Type B pancreatic cell (in vitro differentiated cells): ENCODE data around the gene CACNA1D. TPM values are rescaled to one million over a fixed set of nuclear protein-coding genes. Genes with fewer than 3 reads are reported as not detected.

Experiments
- DNase-seq: peaks from one replicate; pipeline ENCODE4 v3.0.0; 2021; ENCODE audit warnings: mixed read lengths; ENCODE audit not compliant: unreplicated experiment; ENCODE audit errors: extremely low spot score
- H3K27ac Mint-ChIP-seq: 2 replicates; pipeline ENCODE4 v1.8.0; 2021; ENCODE audit warnings: mild to moderate bottlenecking, mixed read lengths
- H3K27me3 Mint-ChIP-seq: 2 replicates; pipeline ENCODE4 v1.8.0; 2021; ENCODE audit warnings: mixed read lengths
- H3K36me3 Mint-ChIP-seq: 2 replicates; pipeline ENCODE4 v1.8.0; 2021; ENCODE audit warnings: mixed read lengths
- H3K4me1 Mint-ChIP-seq: one replicate; pipeline ENCODE4 v1.8.0; 2021; ENCODE audit warnings: mixed read lengths; ENCODE audit not compliant: unreplicated experiment
- H3K4me3 Mint-ChIP-seq: 2 replicates; pipeline ENCODE4 v1.8.0; 2021; ENCODE audit warnings: mild to moderate bottlenecking, mixed read lengths
- H3K9me3 Mint-ChIP-seq: 2 replicates; pipeline ENCODE4 v1.8.0; 2021; ENCODE audit warnings: mixed read lengths
- total RNA-seq: library from RNA; stranded (reverse); gene quantifications from 2 replicates; pipeline ENCODE4 v1.2.1, GENCODE V29; 2021; ENCODE audit warnings: low replicate concordance
- TF ChIP-seq, protein P1 (sequence below): fragments of 200-600 bp; sonication (generic); conservative IDR thresholded peaks from 2 replicates; pipeline ENCODE4 v1.5.0; 2021; ENCODE audit warnings: antibody characterized with exemption, mild to moderate bottlenecking

CACNA1D gene
- total RNA-seq, 1 donor from 2014 or later: 17.4 TPM

DNA sequence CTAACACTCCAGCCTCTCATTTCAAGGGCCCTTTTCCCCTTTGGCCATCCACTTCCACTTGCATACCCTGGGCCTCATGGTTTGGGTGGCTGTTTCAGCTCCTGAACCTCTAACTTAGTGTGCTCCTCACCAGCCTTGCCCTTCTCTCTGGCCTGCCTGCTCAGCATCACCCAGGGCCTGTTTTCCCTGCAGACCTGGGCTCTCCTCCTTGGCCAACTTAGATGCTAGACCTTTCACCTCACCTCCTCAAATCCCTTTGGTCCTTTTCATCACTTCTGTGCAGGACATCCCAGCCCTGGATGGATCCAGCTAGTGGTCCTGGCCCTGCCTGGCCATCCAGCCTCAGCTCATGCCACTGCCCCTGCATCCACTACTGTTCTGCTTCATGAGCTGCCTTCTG lies 95.4 kb downstream of the CACNA1D start:
- H3K4me1 Mint-ChIP-seq: peaks cover 5% of the 10 kb centered on the region
- no peaks in the 10 kb centered on the region for H3K27me3 Mint-ChIP-seq
- no peak overlapping the region for H3K27ac Mint-ChIP-seq
- H3K4me3 Mint-ChIP-seq: no peak overlapping the region
- TF ChIP-seq, protein P1, sequence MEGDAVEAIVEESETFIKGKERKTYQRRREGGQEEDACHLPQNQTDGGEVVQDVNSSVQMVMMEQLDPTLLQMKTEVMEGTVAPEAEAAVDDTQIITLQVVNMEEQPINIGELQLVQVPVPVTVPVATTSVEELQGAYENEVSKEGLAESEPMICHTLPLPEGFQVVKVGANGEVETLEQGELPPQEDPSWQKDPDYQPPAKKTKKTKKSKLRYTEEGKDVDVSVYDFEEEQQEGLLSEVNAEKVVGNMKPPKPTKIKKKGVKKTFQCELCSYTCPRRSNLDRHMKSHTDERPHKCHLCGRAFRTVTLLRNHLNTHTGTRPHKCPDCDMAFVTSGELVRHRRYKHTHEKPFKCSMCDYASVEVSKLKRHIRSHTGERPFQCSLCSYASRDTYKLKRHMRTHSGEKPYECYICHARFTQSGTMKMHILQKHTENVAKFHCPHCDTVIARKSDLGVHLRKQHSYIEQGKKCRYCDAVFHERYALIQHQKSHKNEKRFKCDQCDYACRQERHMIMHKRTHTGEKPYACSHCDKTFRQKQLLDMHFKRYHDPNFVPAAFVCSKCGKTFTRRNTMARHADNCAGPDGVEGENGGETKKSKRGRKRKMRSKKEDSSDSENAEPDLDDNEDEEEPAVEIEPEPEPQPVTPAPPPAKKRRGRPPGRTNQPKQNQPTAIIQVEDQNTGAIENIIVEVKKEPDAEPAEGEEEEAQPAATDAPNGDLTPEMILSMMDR: no peak
- H3K36me3 Mint-ChIP-seq: no peaks in the 10 kb centered on the region
- no peak for DNase-seq
- H3K9me3 Mint-ChIP-seq: no peaks in the 10 kb centered on the region

DNA sequence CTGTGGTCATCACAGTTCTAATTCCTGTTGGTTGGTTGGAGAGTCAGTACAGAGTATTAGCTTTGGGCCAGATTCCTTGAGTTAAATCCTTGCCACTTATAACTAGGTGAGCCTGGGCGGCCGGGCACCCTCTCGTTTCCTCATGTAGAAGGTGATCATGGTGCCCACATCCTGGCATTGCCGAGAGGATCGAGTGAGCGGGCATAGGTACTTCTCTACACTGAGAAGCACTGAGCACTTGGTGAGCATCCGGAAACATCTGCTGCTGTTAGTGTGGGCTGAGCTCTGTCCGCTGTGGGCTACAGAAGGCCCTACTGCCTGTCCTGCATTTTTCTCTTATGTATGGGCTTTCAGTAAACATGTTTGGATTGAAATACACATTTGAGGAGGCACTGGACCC lies 96.2 kb downstream of the CACNA1D start:
- DNase-seq: no peak
- Mint-ChIP-seq H3K4me1 (peaks cover 5% of the 10 kb centered on the region), H3K9me3 (no peaks in the 10 kb centered on the region), H3K4me3 (no peak overlapping the region), H3K27me3 (no peaks in the 10 kb centered on the region), H3K27ac (no peak overlapping the region), H3K36me3 (no peaks in the 10 kb centered on the region)
- TF ChIP-seq, protein P1: no peak

DNA sequence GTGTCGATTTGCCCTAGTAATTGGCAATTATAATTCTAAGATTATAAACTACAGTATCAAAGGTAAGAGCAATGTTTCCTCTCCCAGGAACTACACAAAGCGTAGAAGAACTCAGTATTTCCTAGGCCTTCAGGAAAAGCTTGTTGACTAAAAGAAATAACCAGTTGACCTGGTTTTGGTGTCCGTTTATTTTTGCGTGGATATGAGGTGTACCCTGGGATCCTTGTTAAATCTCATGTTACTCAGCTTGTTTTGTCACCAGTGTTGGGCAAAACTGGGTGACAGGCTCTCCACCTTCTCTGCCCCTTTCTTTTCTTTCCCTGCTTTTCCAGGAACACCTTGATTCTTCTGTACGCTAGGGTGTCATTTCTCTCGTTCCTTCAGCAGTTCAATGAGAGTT lies 97.2 kb downstream of the CACNA1D start:
- DNase-seq: no peak
- H3K4me1 Mint-ChIP-seq: peaks cover 5% of the 10 kb centered on the region
- no peaks in the 10 kb centered on the region for H3K9me3 Mint-ChIP-seq
- no peaks in the 10 kb centered on the region for H3K27me3 Mint-ChIP-seq
- H3K4me3 Mint-ChIP-seq: no peak overlapping the region
- TF ChIP-seq, protein P1: no peak
- H3K27ac Mint-ChIP-seq: no peak overlapping the region
- H3K36me3 Mint-ChIP-seq: no peaks in the 10 kb centered on the region

DNA sequence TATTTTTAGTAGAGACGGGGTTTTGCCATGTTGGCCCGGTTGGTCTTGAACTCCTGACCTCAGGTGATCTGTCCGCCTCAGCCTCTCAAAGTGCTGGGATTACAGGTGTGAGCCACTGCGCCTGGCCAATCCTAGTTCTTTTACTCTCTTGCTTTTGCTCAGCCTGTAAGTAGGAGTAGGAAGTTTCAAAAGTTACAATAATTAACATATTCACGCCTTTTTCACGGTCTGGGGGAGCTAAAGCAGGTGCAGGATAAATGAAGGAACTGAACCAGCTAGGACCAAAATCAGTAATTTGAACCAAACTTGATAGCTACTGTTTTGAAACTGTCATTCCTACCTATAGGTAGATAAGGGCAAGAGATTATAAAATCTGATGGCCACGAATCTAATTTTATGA lies 98.5 kb downstream of the CACNA1D start:
- Mint-ChIP-seq H3K9me3 (no peaks in the 10 kb centered on the region), H3K27me3 (no peaks in the 10 kb centered on the region), H3K4me1 (peaks cover 10% of the 10 kb centered on the region), H3K4me3 (no peak overlapping the region), H3K36me3 (no peaks in the 10 kb centered on the region), H3K27ac (no peak overlapping the region)
- TF ChIP-seq, protein P1: no peak
- DNase-seq: no peak

DNA sequence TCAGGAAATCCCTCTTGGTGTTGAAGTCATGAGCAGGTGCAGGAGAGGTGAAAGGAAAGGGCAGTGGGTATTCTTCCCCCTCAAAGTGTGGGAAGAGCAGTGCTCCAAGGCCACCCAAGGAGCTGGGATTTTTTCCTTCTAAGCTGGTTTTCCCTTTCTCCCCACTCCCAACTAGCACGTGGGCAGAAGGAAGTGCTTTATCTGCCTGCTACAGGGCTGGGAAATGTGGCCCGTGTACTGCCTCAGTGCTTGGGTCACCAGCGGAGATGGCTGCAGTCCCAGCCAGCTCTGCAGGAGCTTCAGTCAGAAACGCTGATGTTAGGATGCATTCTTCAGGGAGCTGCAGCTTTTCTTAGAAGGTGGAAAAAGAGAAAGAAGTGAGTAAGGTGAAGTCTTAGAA lies 99.2 kb downstream of the CACNA1D start:
- TF ChIP-seq, protein P1: no peak
- no peak overlapping the region for H3K27ac Mint-ChIP-seq
- peaks cover 8% of the 10 kb centered on the region for H3K4me1 Mint-ChIP-seq
- no peaks in the 10 kb centered on the region for H3K36me3 Mint-ChIP-seq
- DNase-seq: no peak
- no peaks in the 10 kb centered on the region for H3K27me3 Mint-ChIP-seq
- H3K4me3 Mint-ChIP-seq: no peak overlapping the region
- no peaks in the 10 kb centered on the region for H3K9me3 Mint-ChIP-seq

DNA sequence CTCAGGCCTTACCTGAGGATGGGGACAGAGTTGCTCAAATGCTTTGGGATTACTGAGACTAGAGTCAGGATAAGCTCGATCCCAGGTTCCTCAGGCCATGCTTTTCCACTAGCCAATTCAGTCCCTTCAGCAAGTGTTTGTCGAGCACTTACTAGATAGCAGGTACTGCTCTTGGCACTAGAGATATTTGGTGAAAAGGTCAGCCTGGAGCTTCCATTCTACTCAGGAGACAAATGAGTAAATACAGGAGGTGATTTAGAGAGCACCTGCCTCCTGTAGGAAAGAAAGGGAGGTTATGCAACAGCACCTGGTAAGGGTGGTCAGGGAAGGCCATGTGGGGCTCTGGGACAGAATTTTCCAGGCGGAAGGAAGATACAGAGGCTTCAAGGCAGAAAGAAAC lies 99.9 kb downstream of the CACNA1D start:
- Mint-ChIP-seq H3K4me1 (peaks cover 8% of the 10 kb centered on the region), H3K4me3 (no peak overlapping the region), H3K9me3 (no peaks in the 10 kb centered on the region), H3K36me3 (no peaks in the 10 kb centered on the region), H3K27me3 (no peaks in the 10 kb centered on the region), H3K27ac (no peak overlapping the region)
- no peak for DNase-seq
- TF ChIP-seq, protein P1: no peak
